ENCODE data around the gene CD300LD.

CD300LD gene

DNA sequence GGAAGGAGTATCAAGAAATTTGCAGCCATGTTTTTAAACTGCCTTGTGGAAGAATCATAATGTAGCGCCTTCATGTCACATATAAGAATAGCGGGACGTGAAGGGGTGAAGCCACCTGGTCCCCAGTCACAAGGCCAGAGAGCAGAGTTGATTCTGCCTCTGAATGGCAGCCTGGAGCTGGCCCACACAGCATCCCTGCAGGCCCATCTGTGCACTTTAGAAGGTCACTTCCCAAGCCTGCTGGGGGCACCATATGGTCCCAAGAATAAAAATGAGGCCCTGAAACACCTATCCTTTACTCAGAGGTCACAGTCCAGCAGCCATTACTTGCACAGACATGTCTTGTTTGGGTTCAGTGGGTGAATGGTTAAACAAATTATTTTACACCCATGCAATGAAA is 16.4 kb upstream of the CD300LD start:
- FAIRE-seq, result no peak
- no peak for DNase-seq (ENCODE audit: extremely low spot score, insufficient read length, low read depth)

DNA sequence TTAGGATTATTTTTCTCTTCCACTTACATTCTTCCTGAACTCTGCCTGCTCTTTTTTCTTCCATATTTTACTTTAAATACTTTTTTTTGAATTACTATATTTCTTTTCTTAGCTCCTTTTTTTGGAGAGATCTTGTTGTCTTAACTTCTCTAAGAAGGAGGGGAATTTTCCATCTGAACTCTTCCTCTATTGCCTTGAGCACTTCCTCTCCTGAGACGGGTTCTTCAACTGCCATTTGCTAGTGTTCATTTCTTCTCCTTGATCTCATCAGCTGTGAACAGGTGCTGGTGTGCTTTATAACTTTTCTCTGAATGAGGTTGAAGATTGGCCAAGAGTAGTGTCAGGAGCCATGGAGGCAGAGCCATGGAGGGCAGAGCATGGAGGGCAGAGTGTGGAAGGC is 15.1 kb upstream of the CD300LD start:
- FAIRE-seq, result no peak

GRCh38 chr17:74606050-74606449 is 14.0 kb upstream of the CD300LD start:
- DNase-seq (ENCODE audit: extremely low spot score, insufficient read length, low read depth) (no peak), FAIRE-seq (no peak)

More for the DNA sequence above, 15.1 kb upstream of the CD300LD start:
- DNase-seq (ENCODE audit: extremely low spot score, insufficient read length, low read depth), result no peak

DNA sequence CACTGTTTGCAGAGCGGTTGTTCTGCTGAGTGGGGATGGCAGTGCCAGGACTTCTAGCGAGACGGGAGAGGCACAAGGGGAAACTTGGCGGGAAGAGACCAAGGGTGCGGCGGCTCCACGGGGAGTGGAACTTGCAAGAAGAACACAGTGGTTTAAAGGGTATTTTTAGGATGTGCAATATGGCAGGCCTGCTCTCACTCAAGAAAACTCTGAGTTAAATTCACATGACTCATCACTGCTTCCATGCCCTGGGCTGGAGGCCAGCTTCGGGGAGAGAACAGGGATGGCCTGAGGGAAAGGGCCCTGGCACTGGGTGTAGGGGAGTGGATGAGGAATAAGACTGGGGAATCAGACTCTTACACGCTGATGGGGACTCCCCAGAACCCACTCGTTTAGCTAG is 13.3 kb upstream of the CD300LD start:
- FAIRE-seq, result no peak
- DNase-seq (ENCODE audit: extremely low spot score, insufficient read length, low read depth), result no peak

DNA sequence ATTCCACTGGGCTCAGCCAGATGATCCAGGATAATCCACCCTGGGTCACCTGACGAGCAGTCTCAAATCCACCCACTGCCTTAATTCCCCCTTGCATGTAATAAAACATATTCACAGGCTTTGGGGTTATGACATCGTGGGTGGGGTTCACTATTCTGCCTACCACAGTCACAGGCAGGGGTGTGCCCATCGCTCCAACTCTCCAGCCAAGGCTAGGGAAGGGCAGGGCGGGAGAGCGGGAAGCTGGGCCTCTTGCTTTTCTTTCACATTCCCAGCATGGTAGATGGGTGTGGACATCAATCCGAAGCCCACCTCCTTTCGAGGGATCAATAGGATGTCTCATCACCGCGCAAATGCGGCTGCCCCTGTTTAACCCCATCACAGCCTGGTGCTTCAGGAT is 12.7 kb upstream of the CD300LD start:
- DNase-seq (ENCODE audit: extremely low spot score, insufficient read length, low read depth), result no peak
- FAIRE-seq, result no peak

DNA sequence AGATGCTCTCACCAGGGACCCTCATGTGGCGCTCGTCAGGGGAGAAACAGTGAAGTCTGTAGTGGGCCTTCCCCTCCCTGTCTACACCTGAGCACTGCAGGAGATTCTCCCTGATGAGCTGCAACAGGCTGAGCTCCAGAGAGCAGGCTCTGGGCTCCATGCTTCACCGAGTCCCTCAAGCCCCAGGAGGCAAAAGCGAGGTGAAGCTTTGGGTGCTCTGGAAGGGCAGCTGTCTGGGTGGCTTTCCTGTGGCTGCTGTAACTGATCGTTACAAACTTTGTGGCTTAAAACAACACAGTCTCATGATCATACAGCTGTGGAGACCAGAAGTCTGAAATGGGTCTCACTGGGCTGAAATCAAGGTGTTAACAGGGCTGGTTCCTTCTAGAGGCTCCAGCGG is 12.1 kb upstream of the CD300LD start:
- FAIRE-seq (no peak), DNase-seq (ENCODE audit: extremely low spot score, insufficient read length, low read depth) (no peak)

GRCh38 chr17:74603746-74604145 is 11.7 kb upstream of the CD300LD start:
- DNase-seq (ENCODE audit: extremely low spot score, insufficient read length, low read depth), result no peak
- no peak for FAIRE-seq

- no peak for FAIRE-seq
- DNase-seq (ENCODE audit: extremely low spot score, insufficient read length, low read depth), result no peak
These were observed 11.1 kb upstream of the CD300LD start for GRCh38 chr17:74603037-74603635.

- DNase-seq (ENCODE audit: extremely low spot score, insufficient read length, low read depth) (no peak), FAIRE-seq (peak; percentile 21)
These were observed 10.0 kb upstream of the CD300LD start for GRCh38 chr17:74601944-74602572.

DNA sequence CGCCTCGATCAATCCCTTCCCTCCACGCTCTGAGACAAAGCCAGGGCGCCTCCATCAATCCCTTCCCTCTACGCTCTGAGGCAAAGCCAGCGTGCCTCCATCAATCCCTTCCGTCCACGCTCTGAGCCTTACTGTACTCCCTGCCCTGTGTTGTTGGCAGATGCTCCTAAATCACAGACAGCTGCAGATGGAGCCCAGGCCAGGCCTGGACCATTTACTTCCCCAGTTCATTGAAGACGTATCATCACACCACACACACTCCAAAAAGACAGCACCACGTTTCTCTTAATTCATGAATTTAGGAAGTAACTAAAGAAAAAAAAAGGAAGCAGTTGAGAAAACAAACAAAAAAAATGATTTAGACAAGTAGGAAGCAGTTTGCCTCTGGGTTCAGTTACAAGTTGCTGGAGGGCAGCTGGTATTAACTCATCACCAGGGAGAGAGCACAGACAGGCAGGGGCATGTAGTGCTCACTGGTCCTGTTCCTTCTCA is 7.4 kb upstream of the CD300LD start:
- FAIRE-seq, result no peak
- DNase-seq (ENCODE audit: extremely low spot score, insufficient read length, low read depth), result no peak

- no peak for DNase-seq (ENCODE audit: extremely low spot score, insufficient read length, low read depth)
- no peak for FAIRE-seq
These were observed 6.9 kb upstream of the CD300LD start for GRCh38 chr17:74599023-74599399.

DNA sequence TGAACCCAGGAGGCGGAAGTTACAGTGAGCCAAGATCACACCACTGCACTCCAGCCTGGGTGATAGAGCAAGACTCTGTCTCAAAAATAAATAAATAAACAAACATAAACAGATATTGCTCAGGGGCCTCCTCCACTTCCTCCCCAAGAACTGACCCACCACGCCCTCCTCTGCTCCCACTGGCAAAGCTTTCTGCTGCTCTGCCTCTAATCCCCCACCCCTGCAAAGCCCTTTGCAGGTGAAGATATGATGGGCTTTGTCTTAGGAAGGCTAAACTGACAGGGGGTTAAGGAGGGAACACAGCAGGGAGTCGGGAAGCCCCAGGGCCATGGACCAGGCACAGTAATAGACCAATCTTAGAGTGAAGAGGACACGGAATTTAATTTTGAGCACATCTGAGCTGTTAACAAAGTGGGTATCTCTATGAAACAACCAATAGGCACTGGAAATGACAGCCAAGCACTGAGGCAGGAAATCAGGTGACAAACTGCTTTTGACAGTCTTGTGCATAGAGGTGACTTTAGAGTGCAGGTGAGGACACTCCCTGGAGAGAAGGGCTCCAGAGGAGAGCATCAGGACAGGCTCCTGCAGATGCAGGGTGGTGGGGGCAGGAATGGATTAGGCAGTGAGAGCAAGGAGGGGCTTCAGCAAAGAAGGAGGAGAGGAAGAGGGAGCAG is 6.4 kb upstream of the CD300LD start:
- FAIRE-seq (no peak), DNase-seq (ENCODE audit: extremely low spot score, insufficient read length, low read depth) (no peak)

- no peak for FAIRE-seq
- DNase-seq (ENCODE audit: extremely low spot score, insufficient read length, low read depth), result no peak
These were observed 5.1 kb upstream of the CD300LD start for GRCh38 chr17:74597069-74597790.

DNA sequence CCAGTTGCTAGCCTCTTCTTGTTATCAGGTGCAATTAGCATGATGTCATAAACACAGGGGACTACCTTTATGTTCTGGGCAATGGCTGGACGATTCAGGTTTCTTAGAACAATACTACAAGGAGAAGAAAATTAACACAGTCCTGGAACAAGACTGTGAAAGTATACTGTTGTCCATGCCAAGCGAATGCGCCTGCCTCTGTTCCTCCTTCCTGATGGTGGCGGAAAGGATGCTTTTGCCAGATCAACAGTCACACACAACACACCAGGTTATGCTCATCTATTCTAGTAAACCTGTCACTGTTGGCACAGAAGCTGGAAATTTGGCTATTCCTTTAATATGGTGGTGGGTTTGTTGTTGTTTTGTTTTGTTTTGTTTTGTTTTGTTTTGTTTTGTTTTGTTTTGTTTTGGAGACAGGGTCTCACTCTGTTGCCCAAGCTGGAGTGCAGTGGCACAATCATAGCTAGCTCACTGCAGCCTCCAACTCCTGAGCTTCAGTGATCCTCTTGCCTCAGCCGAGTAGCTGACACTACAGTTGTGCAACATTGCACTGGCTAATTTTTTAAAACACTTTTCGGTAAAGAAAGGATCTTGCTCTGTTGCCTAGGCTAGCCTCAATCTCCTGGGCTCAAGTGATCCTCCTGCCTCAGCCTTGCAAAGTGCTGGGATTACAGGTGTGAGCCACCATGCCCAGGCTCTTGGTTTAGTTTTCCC is 3.1 kb upstream of the CD300LD start:
- FAIRE-seq (no peak), DNase-seq (ENCODE audit: extremely low spot score, insufficient read length, low read depth) (no peak)

GRCh38 chr17:74591503-74591902 is 580 bp downstream of the CD300LD start:
- DNase-seq (ENCODE audit: extremely low spot score, insufficient read length, low read depth), result no peak
- no peak for FAIRE-seq

DNA sequence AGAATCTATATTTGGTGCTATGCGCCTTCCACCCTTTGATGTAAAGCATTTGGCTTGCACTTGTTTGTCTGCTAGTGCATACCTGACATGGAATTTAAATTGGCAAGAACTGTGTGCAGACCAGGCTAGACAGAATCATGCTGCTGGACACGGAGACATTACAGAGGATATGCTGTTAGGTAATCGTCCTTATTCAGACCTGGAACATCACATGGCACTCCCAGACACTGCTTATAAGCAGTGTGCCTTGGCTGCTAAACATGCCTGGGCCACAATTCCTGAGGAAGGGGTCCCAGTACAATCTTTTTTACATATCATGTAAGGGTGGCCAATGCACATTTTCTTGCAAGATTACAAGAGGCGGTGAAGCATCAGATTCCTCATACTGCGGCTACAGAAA is 6.4 kb downstream of the CD300LD start:
- no peak for FAIRE-seq
- DNase-seq (ENCODE audit: extremely low spot score, insufficient read length, low read depth), result no peak

- FAIRE-seq (no peak), DNase-seq (ENCODE audit: extremely low spot score, insufficient read length, low read depth) (no peak)
These were observed 7.6 kb downstream of the CD300LD start for GRCh38 chr17:74584292-74585060.

DNA sequence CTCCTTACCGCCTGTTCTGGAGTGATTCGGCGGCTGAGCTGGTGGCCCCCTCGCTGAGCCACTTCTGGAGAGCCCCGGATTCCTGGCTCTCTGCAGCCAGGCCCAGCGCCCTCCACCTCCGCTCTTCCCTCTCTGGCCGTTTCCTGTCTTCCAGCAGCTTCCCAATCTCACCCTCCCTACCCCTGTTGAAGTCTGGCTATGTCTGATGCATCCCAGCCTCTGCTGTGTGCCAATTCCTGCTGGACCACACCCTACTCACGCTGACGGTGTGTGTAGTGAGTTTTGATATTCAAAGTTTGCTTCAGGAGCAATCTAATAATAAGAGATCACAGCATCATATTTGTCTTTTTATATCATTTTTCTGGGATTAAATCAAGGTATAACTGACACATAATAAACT is 9.4 kb downstream of the CD300LD start:
- DNase-seq (ENCODE audit: extremely low spot score, insufficient read length, low read depth) (no peak), FAIRE-seq (no peak)

DNA sequence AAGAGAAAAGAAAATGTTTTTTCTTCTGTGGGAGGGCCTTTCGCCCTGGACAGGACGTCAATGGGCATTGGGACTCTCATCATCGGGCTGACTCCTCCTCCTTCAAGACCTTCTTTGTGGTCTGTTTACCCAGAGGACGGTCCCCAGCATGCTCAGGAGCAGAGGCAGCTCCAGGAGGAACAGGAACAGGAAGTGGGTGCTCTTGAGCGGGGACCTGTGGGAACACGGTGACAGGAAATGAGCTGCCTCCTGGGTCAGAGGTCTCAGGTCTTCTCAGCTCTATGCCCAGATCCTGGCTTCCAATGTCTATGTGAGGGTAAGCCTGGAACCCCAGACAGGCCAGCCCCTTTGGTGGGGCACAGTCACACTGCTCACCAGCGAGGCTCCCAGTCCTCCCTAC is 12.2 kb downstream of the CD300LD start:
- DNase-seq (ENCODE audit: extremely low spot score, insufficient read length, low read depth) (no peak), FAIRE-seq (no peak)

DNA sequence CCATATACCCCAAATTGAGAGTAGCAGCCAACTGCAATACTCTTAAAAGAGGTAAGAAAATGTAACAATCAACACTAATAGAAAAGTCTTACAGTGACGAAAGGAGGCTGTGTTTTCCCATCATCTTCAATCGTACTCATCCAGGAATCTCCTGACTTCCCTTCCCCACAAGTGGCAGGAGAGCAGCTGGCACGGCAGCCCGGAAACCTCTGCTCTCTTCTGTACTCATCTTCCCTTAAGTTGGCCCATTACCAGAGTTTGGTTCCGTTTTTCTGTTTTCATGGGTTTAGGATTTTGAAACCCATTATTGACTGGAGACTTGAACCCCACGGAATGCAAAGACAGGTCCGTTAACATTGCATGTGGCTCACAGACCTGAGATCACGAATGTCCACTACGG is 13.1 kb downstream of the CD300LD start:
- DNase-seq (ENCODE audit: extremely low spot score, insufficient read length, low read depth) (no peak), FAIRE-seq (no peak)

Measured in GM18507 (cell line).